ENCODE results near the gene CCDC191.

Gene CCDC191

DNA sequence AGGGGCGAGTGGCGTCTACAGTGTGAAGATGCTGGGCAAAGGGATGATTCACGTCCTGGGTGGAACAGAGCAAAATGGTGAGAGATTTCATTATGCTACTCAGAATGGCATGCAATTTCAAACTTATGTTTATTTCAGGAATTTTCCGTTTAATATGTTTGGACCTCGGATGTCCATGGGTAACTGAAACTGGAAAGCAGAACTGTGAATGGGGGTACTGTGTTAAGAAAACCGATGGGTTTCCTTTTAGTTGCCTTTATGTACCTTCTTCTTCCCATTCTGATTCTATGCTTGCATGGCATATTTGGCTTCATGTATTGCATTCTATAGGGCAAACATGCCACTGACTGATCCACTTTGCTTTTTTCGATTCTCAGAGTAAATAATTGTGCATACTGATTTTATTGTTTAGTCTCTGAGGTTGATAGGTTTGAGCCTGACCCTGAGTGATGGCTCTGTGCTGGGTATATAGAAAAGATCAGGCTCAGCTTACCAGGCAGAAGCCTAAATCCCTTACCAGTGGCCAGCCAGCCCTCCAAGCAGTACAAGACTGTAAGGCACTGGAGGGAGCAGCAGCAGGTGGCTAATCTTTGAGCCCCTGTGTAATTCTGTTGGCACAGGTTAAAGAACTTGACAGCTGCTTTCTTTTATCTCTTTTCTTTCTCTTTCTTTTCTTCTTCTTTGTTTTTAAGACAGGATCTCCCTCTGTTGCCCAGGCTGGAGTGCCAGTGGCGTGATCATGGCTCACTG lies 4.8 kb upstream of the CCDC191 start:
- WGBS, 2 experiments, result 93% methylated on average over 8 of the region's 8 CpGs
- Histone ChIP-seq H3K27ac (ENCODE audit: insufficient read depth, low read depth, low read length, poor library complexity, severe bottlenecking) (no peak overlapping the region), H3K9me3 (ENCODE audit: control insufficient read depth, low read length) (no peaks in the 10 kb centered on the region), H3K4me3 (ENCODE audit: insufficient read depth, low read depth, low read length) (no peak overlapping the region), H3K4me1 (ENCODE audit: control insufficient read depth, insufficient read depth, low read length) (peaks cover 8% of the 10 kb centered on the region), H3K27me3 (ENCODE audit: control insufficient read depth, insufficient read depth, low read length, poor library complexity, severe bottlenecking) (no peaks in the 10 kb centered on the region), H3K36me3 (ENCODE audit: control insufficient read depth, insufficient read depth, low read length) (no peaks in the 10 kb centered on the region)

DNA sequence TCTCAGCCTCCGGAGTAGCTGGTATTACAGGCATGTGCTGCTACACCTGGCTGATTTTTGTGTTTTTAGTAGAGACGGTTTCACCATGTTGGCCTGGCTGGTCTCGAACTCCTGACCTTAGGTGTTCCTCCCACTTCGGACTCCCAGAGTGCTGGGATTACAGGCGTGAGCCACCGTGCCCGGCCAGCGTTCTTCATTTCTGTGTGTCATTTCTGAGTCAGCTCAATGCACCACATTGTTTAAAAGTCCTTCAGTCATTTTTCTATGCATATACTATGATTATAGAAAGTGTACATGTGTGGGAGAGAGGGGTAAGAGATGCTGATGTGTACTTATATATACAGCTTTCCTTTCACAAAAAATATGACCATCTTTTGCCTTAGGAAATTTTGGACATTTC lies 2.3 kb upstream of the CCDC191 start:
- H3K4me3 ChIP-seq (ENCODE audit: insufficient read depth, low read depth, low read length), result no peak overlapping the region
- no peaks in the 10 kb centered on the region for H3K27me3 ChIP-seq (ENCODE audit: control insufficient read depth, insufficient read depth, low read length, poor library complexity, severe bottlenecking)
- no peak overlapping the region for H3K27ac ChIP-seq (ENCODE audit: insufficient read depth, low read depth, low read length, poor library complexity, severe bottlenecking)
- H3K9me3 ChIP-seq (ENCODE audit: control insufficient read depth, low read length), result no peaks in the 10 kb centered on the region
- H3K4me1 ChIP-seq (ENCODE audit: control insufficient read depth, insufficient read depth, low read length), result peaks cover 8% of the 10 kb centered on the region
- WGBS, 2 experiments, result 93 to 97% methylated on average over 8 of the region's 8 CpGs
- no peaks in the 10 kb centered on the region for H3K36me3 ChIP-seq (ENCODE audit: control insufficient read depth, insufficient read depth, low read length)

DNA sequence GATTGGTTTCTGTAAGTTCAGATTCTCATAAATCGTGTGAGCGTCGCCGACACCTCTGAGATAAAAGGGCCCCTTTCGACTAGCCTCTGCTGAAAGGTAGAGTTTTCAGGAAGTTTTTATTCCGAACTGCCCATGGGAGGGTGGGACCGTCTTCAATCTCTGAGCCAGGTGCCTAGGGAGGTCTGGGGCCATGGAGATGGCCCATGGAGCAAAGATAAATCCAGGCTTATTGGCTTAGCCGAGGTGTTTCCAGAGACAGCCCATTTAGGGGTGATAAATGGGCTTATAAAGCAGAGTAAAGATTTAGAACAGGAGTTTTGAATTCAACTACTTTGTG lies 653 bp upstream of the CCDC191 start:
- 0% methylated on average over 8 of the region's 8 CpGs for WGBS, 2 experiments
- Histone ChIP-seq H3K4me1 (ENCODE audit: control insufficient read depth, insufficient read depth, low read length) (peaks cover 8% of the 10 kb centered on the region), H3K4me3 (ENCODE audit: insufficient read depth, low read depth, low read length) (peak overlapping the region; percentile 86), H3K36me3 (ENCODE audit: control insufficient read depth, insufficient read depth, low read length) (no peaks in the 10 kb centered on the region), H3K27ac (ENCODE audit: insufficient read depth, low read depth, low read length, poor library complexity, severe bottlenecking) (no peak overlapping the region), H3K27me3 (ENCODE audit: control insufficient read depth, insufficient read depth, low read length, poor library complexity, severe bottlenecking) (no peaks in the 10 kb centered on the region), H3K9me3 (ENCODE audit: control insufficient read depth, low read length) (no peaks in the 10 kb centered on the region)

DNA sequence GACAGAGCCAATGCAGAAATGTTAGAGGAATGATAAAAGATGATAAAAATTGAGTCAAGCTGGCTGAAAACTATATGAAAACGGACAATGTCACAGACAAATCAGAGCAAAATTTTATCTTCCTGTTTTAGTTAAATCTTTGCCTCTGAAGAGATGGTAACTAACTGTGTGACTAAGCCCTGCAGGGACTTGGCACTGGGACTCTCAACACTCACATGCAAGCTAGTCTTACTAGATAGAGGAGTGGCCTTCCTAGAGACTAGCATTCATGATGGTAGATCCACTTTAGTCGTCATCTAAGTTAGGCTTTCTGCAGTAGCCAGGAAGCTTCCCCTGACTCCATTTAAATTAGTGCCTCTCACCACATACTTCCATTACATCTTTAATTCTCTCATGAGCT lies 4.1 kb downstream of the CCDC191 start:
- Histone ChIP-seq H3K36me3 (ENCODE audit: control insufficient read depth, insufficient read depth, low read length) (no peaks in the 10 kb centered on the region), H3K27ac (ENCODE audit: insufficient read depth, low read depth, low read length, poor library complexity, severe bottlenecking) (no peak overlapping the region), H3K4me3 (ENCODE audit: insufficient read depth, low read depth, low read length) (no peak overlapping the region), H3K27me3 (ENCODE audit: control insufficient read depth, insufficient read depth, low read length, poor library complexity, severe bottlenecking) (no peaks in the 10 kb centered on the region), H3K9me3 (ENCODE audit: control insufficient read depth, low read length) (no peaks in the 10 kb centered on the region), H3K4me1 (ENCODE audit: control insufficient read depth, insufficient read depth, low read length) (no peaks in the 10 kb centered on the region)
- WGBS, 2 experiments, result 82 to 92% methylated on average over 2 of the region's 2 CpGs

DNA sequence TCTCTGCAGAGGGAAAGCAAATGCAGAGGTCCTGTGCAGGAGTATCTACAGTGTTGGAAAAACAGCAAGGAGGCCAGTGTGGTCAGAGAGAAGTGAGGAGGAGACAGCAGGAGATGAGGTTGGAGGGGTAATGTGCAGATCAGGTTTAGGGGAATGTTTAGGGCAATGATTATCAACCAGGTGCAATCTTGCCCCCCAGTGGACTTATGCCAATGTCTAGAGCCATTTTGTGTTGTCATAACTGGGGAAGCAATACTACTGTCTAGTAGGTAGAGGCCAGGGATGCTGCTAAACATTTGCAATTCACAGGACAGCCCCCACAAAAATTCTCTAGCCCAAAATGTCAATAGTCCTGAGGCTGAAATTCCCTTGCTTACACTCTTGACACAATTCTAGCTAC lies 13.1 kb downstream of the CCDC191 start:
- no peaks in the 10 kb centered on the region for H3K9me3 ChIP-seq (ENCODE audit: control insufficient read depth, low read length)
- no peak overlapping the region for H3K4me3 ChIP-seq (ENCODE audit: insufficient read depth, low read depth, low read length)
- H3K36me3 ChIP-seq (ENCODE audit: control insufficient read depth, insufficient read depth, low read length), result no peaks in the 10 kb centered on the region
- H3K27me3 ChIP-seq (ENCODE audit: control insufficient read depth, insufficient read depth, low read length, poor library complexity, severe bottlenecking), result no peaks in the 10 kb centered on the region
- H3K4me1 ChIP-seq (ENCODE audit: control insufficient read depth, insufficient read depth, low read length), result no peaks in the 10 kb centered on the region
- no peak overlapping the region for H3K27ac ChIP-seq (ENCODE audit: insufficient read depth, low read depth, low read length, poor library complexity, severe bottlenecking)

DNA sequence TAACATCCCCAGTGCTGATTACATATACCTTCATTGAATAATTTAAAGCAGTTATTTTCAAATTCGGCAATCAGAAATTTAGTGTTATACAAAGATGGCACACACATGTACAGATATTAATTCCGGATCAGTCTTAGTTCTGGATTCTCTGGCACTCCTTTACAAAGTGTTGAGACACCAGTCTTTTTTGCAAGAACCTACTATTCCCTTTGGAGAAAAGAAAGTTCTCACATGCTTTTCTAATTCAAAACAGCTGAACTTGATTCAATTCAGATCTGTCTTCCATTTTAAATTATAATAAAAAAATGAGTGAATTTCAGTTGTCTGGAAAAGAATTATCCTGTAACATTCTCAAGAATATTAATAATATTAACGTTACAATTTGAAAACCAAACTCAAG lies 20.4 kb downstream of the CCDC191 start:
- no peak overlapping the region for H3K27ac ChIP-seq (ENCODE audit: insufficient read depth, low read depth, low read length, poor library complexity, severe bottlenecking)
- H3K36me3 ChIP-seq (ENCODE audit: control insufficient read depth, insufficient read depth, low read length), result no peaks in the 10 kb centered on the region
- WGBS, 2 experiments, result 90 to 96% methylated on average over 2 to 3 of the region's 3 CpGs
- H3K4me1 ChIP-seq (ENCODE audit: control insufficient read depth, insufficient read depth, low read length), result no peaks in the 10 kb centered on the region
- no peak overlapping the region for H3K4me3 ChIP-seq (ENCODE audit: insufficient read depth, low read depth, low read length)
- no peaks in the 10 kb centered on the region for H3K27me3 ChIP-seq (ENCODE audit: control insufficient read depth, insufficient read depth, low read length, poor library complexity, severe bottlenecking)
- H3K9me3 ChIP-seq (ENCODE audit: control insufficient read depth, low read length), result no peaks in the 10 kb centered on the region

DNA sequence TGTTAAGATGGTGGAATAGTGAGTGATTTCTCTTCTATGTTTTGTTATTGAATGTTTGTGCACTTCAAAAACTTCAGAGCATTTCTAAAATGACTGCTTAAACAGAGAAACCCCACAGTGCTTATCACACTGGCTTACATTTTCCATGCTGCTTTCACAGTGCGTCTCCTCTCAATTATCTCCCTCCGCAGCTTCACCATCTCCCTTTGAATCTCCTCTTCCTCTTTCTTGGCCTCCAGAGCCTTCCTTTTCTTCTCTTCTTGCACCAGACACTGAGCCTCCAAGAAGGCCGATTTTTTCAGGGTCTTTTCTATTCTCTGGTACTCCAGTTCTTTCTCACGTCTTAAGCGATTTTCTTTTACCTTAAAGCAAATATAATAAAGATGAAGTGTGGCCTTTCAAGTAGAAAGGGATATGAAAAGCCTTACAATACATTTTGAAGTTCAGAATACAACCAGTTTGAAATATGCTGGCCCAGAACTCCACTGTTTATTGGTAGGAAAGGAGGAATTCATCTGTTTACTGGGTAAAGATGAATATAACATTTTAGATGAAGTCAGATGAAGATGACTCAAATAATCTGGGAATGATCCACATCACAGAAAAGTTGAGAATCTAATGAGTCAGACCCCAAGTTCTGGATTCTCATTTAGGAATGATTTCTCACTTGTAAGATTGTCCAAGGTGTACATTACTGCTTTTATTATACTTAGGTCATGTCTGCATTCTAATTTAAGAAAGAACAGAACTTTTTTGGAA lies 21.4 kb downstream of the CCDC191 start:
- Histone ChIP-seq H3K27me3 (ENCODE audit: control insufficient read depth, insufficient read depth, low read length, poor library complexity, severe bottlenecking) (no peaks in the 10 kb centered on the region), H3K4me3 (ENCODE audit: insufficient read depth, low read depth, low read length) (no peak overlapping the region), H3K36me3 (ENCODE audit: control insufficient read depth, insufficient read depth, low read length) (no peaks in the 10 kb centered on the region), H3K27ac (ENCODE audit: insufficient read depth, low read depth, low read length, poor library complexity, severe bottlenecking) (no peak overlapping the region), H3K4me1 (ENCODE audit: control insufficient read depth, insufficient read depth, low read length) (no peaks in the 10 kb centered on the region), H3K9me3 (ENCODE audit: control insufficient read depth, low read length) (no peaks in the 10 kb centered on the region)
- WGBS, 2 experiments, result 81 to 85% methylated on average over 3 of the region's 5 CpGs

DNA sequence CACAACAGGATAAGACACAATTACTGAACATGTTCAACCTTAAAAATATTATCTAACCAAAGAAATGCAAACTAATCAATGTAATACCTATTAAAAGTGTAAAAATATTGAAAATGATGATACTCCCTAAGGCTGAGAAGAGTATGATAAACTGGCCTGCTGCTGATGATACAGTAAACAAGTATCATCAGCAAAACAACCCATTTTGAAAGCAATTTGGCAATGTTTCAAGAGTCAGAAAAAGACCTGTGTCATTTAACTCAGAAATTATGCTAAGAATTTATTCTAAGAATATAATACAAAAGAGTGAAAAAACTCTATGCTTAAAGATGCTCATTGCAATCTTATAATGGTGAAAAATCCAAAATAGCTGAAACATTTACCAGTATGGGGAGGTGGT lies 22.1 kb downstream of the CCDC191 start:
- no peaks in the 10 kb centered on the region for H3K9me3 ChIP-seq (ENCODE audit: control insufficient read depth, low read length)

DNA sequence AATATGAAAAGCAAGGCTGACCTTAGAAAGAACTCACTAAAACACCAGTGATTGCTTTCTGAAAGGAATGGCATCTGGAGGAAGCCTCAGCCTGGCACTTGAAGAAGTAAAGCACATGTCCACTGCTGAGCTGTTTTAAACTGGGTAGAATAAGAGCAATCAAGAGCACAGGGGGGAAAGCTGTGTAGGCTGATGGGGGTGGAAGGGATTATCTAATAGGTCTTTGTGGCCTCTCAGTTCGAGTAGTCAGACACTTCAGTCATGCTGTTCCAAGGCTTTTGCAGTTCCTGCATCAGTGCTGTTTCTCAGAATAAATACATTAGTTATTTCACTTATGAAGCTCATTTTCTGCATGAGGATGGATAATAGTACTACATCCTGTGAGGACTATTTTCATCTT lies 22.6 kb downstream of the CCDC191 start:
- Histone ChIP-seq H3K4me3 (ENCODE audit: insufficient read depth, low read depth, low read length) (no peak overlapping the region), H3K4me1 (ENCODE audit: control insufficient read depth, insufficient read depth, low read length) (no peaks in the 10 kb centered on the region), H3K27me3 (ENCODE audit: control insufficient read depth, insufficient read depth, low read length, poor library complexity, severe bottlenecking) (no peaks in the 10 kb centered on the region), H3K9me3 (ENCODE audit: control insufficient read depth, low read length) (no peaks in the 10 kb centered on the region), H3K27ac (ENCODE audit: insufficient read depth, low read depth, low read length, poor library complexity, severe bottlenecking) (no peak overlapping the region), H3K36me3 (ENCODE audit: control insufficient read depth, insufficient read depth, low read length) (no peaks in the 10 kb centered on the region)
- 21 to 56% methylated on average over 1 of the region's 1 CpG for WGBS, 2 experiments

More for the DNA sequence above, 22.1 kb downstream of the CCDC191 start:
- no peaks in the 10 kb centered on the region for H3K27me3 ChIP-seq (ENCODE audit: control insufficient read depth, insufficient read depth, low read length, poor library complexity, severe bottlenecking)
- H3K4me1 ChIP-seq (ENCODE audit: control insufficient read depth, insufficient read depth, low read length), result no peaks in the 10 kb centered on the region
- H3K4me3 ChIP-seq (ENCODE audit: insufficient read depth, low read depth, low read length), result no peak overlapping the region
- no peak overlapping the region for H3K27ac ChIP-seq (ENCODE audit: insufficient read depth, low read depth, low read length, poor library complexity, severe bottlenecking)
- H3K36me3 ChIP-seq (ENCODE audit: control insufficient read depth, insufficient read depth, low read length), result no peaks in the 10 kb centered on the region

DNA sequence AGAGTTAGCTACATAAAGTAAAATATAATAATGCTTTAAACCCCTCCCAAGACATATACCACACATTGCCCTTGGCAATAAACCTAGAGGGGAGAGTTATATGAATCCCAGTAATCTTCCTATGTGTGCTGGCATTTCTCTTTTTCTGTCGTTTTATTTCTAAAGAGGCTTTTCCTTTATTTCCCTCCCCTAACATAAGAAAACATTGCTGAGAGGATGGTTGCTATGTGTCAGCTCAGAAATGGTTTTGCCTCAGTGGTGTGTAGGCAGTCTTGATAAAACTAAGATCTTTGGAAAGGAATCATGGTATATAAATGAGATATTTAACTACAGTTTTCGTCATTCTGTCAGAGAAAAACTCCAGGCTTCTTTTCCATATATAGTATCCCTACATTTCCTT lies 30.0 kb downstream of the CCDC191 start:
- no peaks in the 10 kb centered on the region for H3K27me3 ChIP-seq (ENCODE audit: control insufficient read depth, insufficient read depth, low read length, poor library complexity, severe bottlenecking)
- H3K9me3 ChIP-seq (ENCODE audit: control insufficient read depth, low read length), result no peaks in the 10 kb centered on the region
- 83% methylated on average over 1 of the region's 2 CpGs; no CpG with 5 or more reads in 1 of the 2 experiments for WGBS, 2 experiments
- H3K27ac ChIP-seq (ENCODE audit: insufficient read depth, low read depth, low read length, poor library complexity, severe bottlenecking), result no peak overlapping the region
- no peaks in the 10 kb centered on the region for H3K36me3 ChIP-seq (ENCODE audit: control insufficient read depth, insufficient read depth, low read length)
- peaks cover 4% of the 10 kb centered on the region for H3K4me1 ChIP-seq (ENCODE audit: control insufficient read depth, insufficient read depth, low read length)
- H3K4me3 ChIP-seq (ENCODE audit: insufficient read depth, low read depth, low read length), result no peak overlapping the region

Data from ectodermal cell (in vitro differentiated cells).